Measurements from ENCODE around the gene PALS1. TPM values are rescaled to one million over a fixed set of nuclear protein-coding genes. Genes with fewer than 3 reads are reported as not detected.

The PALS1 gene
- total and polyA plus RNA-seq, 2 of the 8 experiments (the other 6 are each of a cell fraction or from before 2014, with no cell fraction given): 6.7 to 25.1 TPM

- Histone ChIP-seq H2AFZ (ENCODE audit: low read length) (0 out of 2 replicates have a peak overlapping the region, but pooled peaks have one; percentile 9), H4K8ac (ENCODE audit: extremely low read depth, insufficient read depth, low read length) (no peak overlapping the region), H3K9ac (replicated peaks in 1 of 4; ENCODE audit: extremely low read depth in 1 of 4, low read depth in 3 of 4, low read length in 3 of 4) (peak overlapping the region; percentile 87 to 90 (median 88); a peak in 6 of 7 replicates), H4K91ac (replicated peaks; ENCODE audit: insufficient read length, low read length) (no peak overlapping the region), H3K79me2 (ENCODE audit: control insufficient read depth in 1 of 2, insufficient read depth in 2 of 2, low read length in 2 of 2) (peaks cover 0 to 46% of the 10 kb centered on the region in 2 experiments; a peak in 2 of 4 replicates), H3K79me1 (ENCODE audit: low read depth, low read length) (no peaks in the 10 kb centered on the region; the same call in 1 of the 2 replicates), H3K27me3 (replicated peaks in 1 of 4; ENCODE audit: control insufficient read depth in 3 of 4, extremely low read depth in 1 of 4, insufficient read depth in 3 of 4, low read length in 3 of 4) (peaks cover 0 to 8% (median 7%) of the 10 kb centered on the region in 4 experiments; a peak in 5 of 7 replicates), H3K9me3 (ENCODE audit: insufficient read depth in 2 of 2, low read depth in 1 of 2, low read length in 1 of 2) (no peaks in the 10 kb centered on the region), H4K20me1 (replicated peaks in 1 of 2; ENCODE audit: control insufficient read depth in 1 of 2, insufficient read depth in 2 of 2, low read length in 2 of 2) (no peaks in the 10 kb centered on the region), H2BK12ac (ENCODE audit: low read depth, low read length) (no peak overlapping the region; the same call in 1 of the 2 replicates), H3K14ac (ENCODE audit: insufficient read length) (no peak overlapping the region), H3K27ac (ENCODE audit: low read depth, low read length) (peak overlapping the region; percentile 87), H3K56ac (replicated peaks; ENCODE audit: insufficient read length, low read depth, low read length) (no peak overlapping the region), H3K4me3 (ENCODE audit: extremely low read depth in 1 of 4, insufficient read depth in 2 of 4, low read depth in 3 of 4, low read length in 4 of 4) (peak overlapping the region; percentile 62 to 95 (median 85)), H3K36me3 (ENCODE audit: control insufficient read depth in 2 of 4, insufficient read depth in 4 of 4, low read length in 3 of 4) (no peaks in the 10 kb centered on the region), H3K4me2 (ENCODE audit: insufficient read depth in 1 of 2, low read depth in 2 of 2, low read length in 2 of 2) (peak overlapping the region; percentile 59 to 86), H3K23ac (ENCODE audit: insufficient read length) (no peak overlapping the region), H2BK15ac (ENCODE audit: low read length) (no peak overlapping the region), H2BK120ac (replicated peaks; ENCODE audit: low read depth, low read length) (no peak overlapping the region), H2BK20ac (ENCODE audit: low read length) (no peak overlapping the region), H3K4me1 (replicated peaks in 1 of 4; ENCODE audit: control insufficient read depth in 3 of 4, insufficient read depth in 4 of 4, low read length in 3 of 4) (peaks cover 0 to 4% (median 2%) of the 10 kb centered on the region in 4 experiments; a peak in 3 of 7 replicates), H2BK5ac (ENCODE audit: low read depth, low read length) (no peak overlapping the region), H4K5ac (ENCODE audit: insufficient read length, low read depth, low read length) (no peak overlapping the region), H3K18ac (ENCODE audit: extremely low read depth, low read length) (no peak overlapping the region), H3K4ac (replicated peaks; ENCODE audit: insufficient read length, low read depth, low read length) (no peak overlapping the region), H2AK5ac (ENCODE audit: low read depth, low read length) (no peak overlapping the region), H3K23me2 (ENCODE audit: low read depth, low read length) (peaks cover 4% of the 10 kb centered on the region; the same call in 1 of the 2 replicates)
- TF ChIP-seq SAP30 (IDR thresholded peaks at IDR 0.05; ENCODE audit: insufficient read depth, insufficient replicate concordance, low read length) (peak; percentile 7), SRF (IDR thresholded peaks at IDR 0.05; ENCODE audit: low read depth, low read length) (no peak), KDM1A (IDR thresholded peaks at IDR 0.05; ENCODE audit: borderline replicate concordance, low read length) (no peak)
- ChIA-PET POLR2A (ENCODE audit: partially characterized antibody) (interaction anchor here (0.6 to 3.0 kb wide), 11 partner anchors 9 to 117 kb away, joined by 3 to 13 read pairs (median 4); partner anchors contain the start of gene ATP6V1D), CTCF (ENCODE audit: partially characterized antibody) (interaction anchor here (0.6 to 1.3 kb wide), 7 partner anchors 9 to 581 kb away, joined by 3 to 5 read pairs (median 3); no protein-coding TSS in a partner anchor)
- DNase-seq (ENCODE audit: low read depth in 1 of 2, low spot score in 2 of 2): no peak
- no peak for FAIRE-seq
- 22% methylated on average over 4 of the region's 4 CpGs; no CpG with 5 or more reads in 1 of the 2 experiments for WGBS, 2 experiments (ENCODE audit: extremely low coverage in 1 of 2, insufficient coverage in 1 of 2, insufficient read length in 1 of 2, insufficient replicate concordance in 2 of 2, low coverage in 1 of 2, low lambda C conversion rate in 2 of 2, missing lambda C conversion rate in 1 of 2)
Measured at GRCh38 chr14:67242168-67242420, 859 bp downstream of the PALS1 start.
